Measurements from ENCODE around the gene GRPEL2.

DNA sequence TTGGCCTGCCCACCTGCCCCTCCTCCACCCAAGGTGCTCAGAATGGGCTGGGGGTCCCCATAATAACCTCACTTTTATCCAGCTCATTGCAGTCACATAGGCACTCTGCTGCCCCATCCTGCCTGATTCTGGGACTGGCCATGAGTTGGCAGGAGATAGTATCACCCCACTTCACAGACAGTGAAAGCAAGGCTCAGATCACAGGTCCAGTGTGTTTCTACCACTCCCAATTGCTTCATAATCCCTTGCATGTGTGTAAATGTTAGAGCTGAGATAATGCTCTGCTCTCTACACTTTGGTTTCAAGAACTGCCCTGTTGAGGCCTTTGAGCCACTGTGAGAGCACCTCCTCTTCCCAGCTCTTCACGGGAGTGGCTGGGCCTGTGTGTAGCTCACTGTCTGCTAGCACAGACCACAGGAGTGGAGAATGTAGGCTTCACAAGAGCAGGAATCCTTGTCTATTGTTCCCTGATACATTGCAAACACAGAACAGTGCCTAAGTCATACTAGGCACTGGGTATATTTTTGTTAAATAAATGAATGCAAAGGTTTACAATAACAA is 20.9 kb downstream of the GRPEL2 start:
- TF ChIP-seq, protein P1, sequence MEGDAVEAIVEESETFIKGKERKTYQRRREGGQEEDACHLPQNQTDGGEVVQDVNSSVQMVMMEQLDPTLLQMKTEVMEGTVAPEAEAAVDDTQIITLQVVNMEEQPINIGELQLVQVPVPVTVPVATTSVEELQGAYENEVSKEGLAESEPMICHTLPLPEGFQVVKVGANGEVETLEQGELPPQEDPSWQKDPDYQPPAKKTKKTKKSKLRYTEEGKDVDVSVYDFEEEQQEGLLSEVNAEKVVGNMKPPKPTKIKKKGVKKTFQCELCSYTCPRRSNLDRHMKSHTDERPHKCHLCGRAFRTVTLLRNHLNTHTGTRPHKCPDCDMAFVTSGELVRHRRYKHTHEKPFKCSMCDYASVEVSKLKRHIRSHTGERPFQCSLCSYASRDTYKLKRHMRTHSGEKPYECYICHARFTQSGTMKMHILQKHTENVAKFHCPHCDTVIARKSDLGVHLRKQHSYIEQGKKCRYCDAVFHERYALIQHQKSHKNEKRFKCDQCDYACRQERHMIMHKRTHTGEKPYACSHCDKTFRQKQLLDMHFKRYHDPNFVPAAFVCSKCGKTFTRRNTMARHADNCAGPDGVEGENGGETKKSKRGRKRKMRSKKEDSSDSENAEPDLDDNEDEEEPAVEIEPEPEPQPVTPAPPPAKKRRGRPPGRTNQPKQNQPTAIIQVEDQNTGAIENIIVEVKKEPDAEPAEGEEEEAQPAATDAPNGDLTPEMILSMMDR (IDR thresholded peaks at IDR 0.05), result no peak
- no peak for TF ChIP-seq POLR2A (IDR thresholded peaks at IDR 0.05)
